SK-N-SH (cell line): Measurements from ENCODE around the gene GAS7. TPM values are rescaled to one million over a fixed set of nuclear protein-coding genes. Genes with fewer than 3 reads are reported as not detected.

Experiments used
- CTCF ChIA-PET: fragments of 300-600, 350-600 bp; formaldehyde crosslinking; extraction: SDS; loops from one replicate; lab custom pipeline; 2021; lab: Yijun Ruan, JAX
- POLR2A ChIA-PET: fragments of 350-600 bp; sonication (Branson Sonifier 250); formaldehyde crosslinking; extraction: SDS; loops from one replicate; lab custom pipeline; 2020; ENCODE audit warnings: antibody characterized with exemption, inconsistent platforms; lab: Yijun Ruan, JAX
- DNase-seq: peaks from one replicate; pipeline ENCODE4 v3.0.0; 2012
- H2AFZ ChIP-seq: fragments of 200-600 bp; sonication (generic); 2 replicates; pipeline ENCODE4 v1.8.1; 2016; ENCODE audit warnings: antibody characterized with exemption, mild to moderate bottlenecking, low read depth
- H3F3A ChIP-seq: fragments of 200-600 bp; sonication (generic); replicated peaks from 2 replicates; pipeline ENCODE3; 2016; ENCODE audit warnings: antibody characterized with exemption, mild to moderate bottlenecking; ENCODE audit not compliant: insufficient read depth
- H3K27ac ChIP-seq, 2 experiments: fragments of 200-500 bp in 1 of 2; fragments of 200-600 bp in 1 of 2; sonication (Bioruptor generic) in 1 of 2; sonication (generic), shearing (Covaris generic) in 1 of 2; 2 replicates each; pipeline versions ENCODE4 v1.5.1 to v1.6.1; 2014 to 2016; ENCODE audit warnings: low read depth in 2 of 2, inconsistent platforms in 1 of 2, low read length in 1 of 2, mild to moderate bottlenecking in 1 of 2, mixed read lengths in 1 of 2
- H3K27me3 ChIP-seq: fragments of 200-600 bp; sonication (generic), shearing (Covaris generic); 2 replicates; pipeline ENCODE4 v1.6.1; 2016; ENCODE audit warnings: mixed run types; ENCODE audit not compliant: insufficient read depth
- H3K36me3 ChIP-seq, 2 experiments: fragments of 200-500 bp in 1 of 2; fragments of 200-600 bp in 1 of 2; sonication (Bioruptor generic) in 1 of 2; sonication (generic) in 1 of 2; replicated peaks in 1 of 2; 2 replicates each; pipeline versions ENCODE3 to v1.5.1; 2014 to 2016; ENCODE audit warnings: low read length in 1 of 2, mild to moderate bottlenecking in 1 of 2; ENCODE audit not compliant: insufficient read depth in 2 of 2, control insufficient read depth in 1 of 2
- H3K4me1 ChIP-seq, 2 experiments: fragments of 200-500 bp in 1 of 2; fragments of 200-600 bp in 1 of 2; sonication (Bioruptor generic) in 1 of 2; sonication (generic), shearing (Covaris generic) in 1 of 2; 2 replicates each; pipeline versions ENCODE4 v1.5.1 to v1.6.1; 2014 to 2016; ENCODE audit warnings: low read depth in 1 of 2, low read length in 1 of 2, mixed run types in 1 of 2; ENCODE audit not compliant: insufficient read depth in 2 of 2, control insufficient read depth in 1 of 2
- H3K4me2 ChIP-seq: fragments of 200-600 bp; sonication (generic), shearing (Covaris generic); 2 replicates; pipeline ENCODE4 v1.6.1; 2017; ENCODE audit warnings: mixed run types
- H3K4me3 ChIP-seq, 2 experiments: fragments of 200-500 bp in 1 of 2; fragments of 200-600 bp in 1 of 2; sonication (Bioruptor generic) in 1 of 2; sonication (generic), shearing (Covaris generic) in 1 of 2; 2 replicates each; pipeline versions ENCODE4 v1.5.1 to v1.8.1; 2014 to 2016; ENCODE audit warnings: low read depth in 2 of 2, inconsistent platforms in 1 of 2, low read length in 1 of 2, mild to moderate bottlenecking in 1 of 2, mixed read lengths in 1 of 2, moderate library complexity in 1 of 2
- H3K79me2 ChIP-seq: fragments of 200-600 bp; sonication (generic); 2 replicates; pipeline ENCODE4 v1.8.1; 2017; ENCODE audit warnings: mild to moderate bottlenecking; ENCODE audit not compliant: insufficient read depth
- H3K9ac ChIP-seq: fragments of 200-600 bp; sonication (generic); 2 replicates; pipeline ENCODE4 v1.6.1; 2017; ENCODE audit warnings: mixed run types
- H3K9me2 ChIP-seq: fragments of 200-600 bp; sonication (generic); 2 replicates; pipeline ENCODE4 v1.6.1; 2017; ENCODE audit warnings: mixed run types
- H3K9me3 ChIP-seq: fragments of 200-600 bp; sonication (generic); 2 replicates; pipeline ENCODE4 v1.6.1; 2017; ENCODE audit warnings: mixed run types, mild to moderate bottlenecking, moderate library complexity
- H4K20me1 ChIP-seq: fragments of 200-600 bp; sonication (generic); 2 replicates; pipeline ENCODE4 v1.6.1; 2017; ENCODE audit warnings: mild to moderate bottlenecking, mixed run types; ENCODE audit not compliant: insufficient read depth
- CHD2 ChIP-seq: fragments of 150-350 bp; IDR thresholded peaks from 2 replicates; pipeline ENCODE4 v1.6.1; 2018; ENCODE audit warnings: low read length; ENCODE audit not compliant: partially characterized antibody
- ELF1 ChIP-seq: IDR thresholded peaks from 2 replicates; pipeline ENCODE4 v1.4.0; 2012
- EP300 ChIP-seq, 2 experiments: IDR thresholded peaks; 2 replicates each; pipeline versions ENCODE4 v1.4.0 to v1.6.1; 2012; ENCODE audit warnings: borderline replicate concordance in 1 of 2, low read depth in 1 of 2, low read length in 1 of 2
- FOSL2 ChIP-seq: IDR thresholded peaks from 2 replicates; pipeline ENCODE4 v1.4.0; 2012; ENCODE audit warnings: low read depth, mild to moderate bottlenecking, moderate library complexity, borderline replicate concordance
- FOXJ3 ChIP-seq: sonication (generic); formaldehyde crosslinking; IDR thresholded peaks from 2 replicates; pipeline ENCODE4 v1.5.1; 2020; ENCODE audit warnings: mild to moderate bottlenecking, missing genetic modification reagents
- GABPA ChIP-seq: IDR thresholded peaks from 2 replicates; pipeline ENCODE4 v1.4.0; 2012; ENCODE audit warnings: low read depth, mild to moderate bottlenecking
- GATA2 ChIP-seq: sonication (generic); formaldehyde crosslinking; IDR thresholded peaks from 2 replicates; pipeline ENCODE4 v1.5.0; 2020; ENCODE audit warnings: mild to moderate bottlenecking, missing genetic modification reagents
- JUND ChIP-seq: IDR thresholded peaks from 2 replicates; pipeline ENCODE4 v1.4.0; 2012
- MXI1 ChIP-seq: IDR thresholded peaks from 2 replicates; pipeline ENCODE4 v1.6.1; 2012; ENCODE audit warnings: mild to moderate bottlenecking, low read depth, low read length, improper control_type of control experiment
- RAD21 ChIP-seq: IDR thresholded peaks from 2 replicates; pipeline ENCODE4 v1.6.1; 2012; ENCODE audit warnings: mild to moderate bottlenecking, low read length
- RCOR1 ChIP-seq: fragments of 150-350 bp; IDR thresholded peaks from 2 replicates; pipeline ENCODE4 v1.6.1; 2017; ENCODE audit warnings: antibody characterized with exemption, low read length
- TCF12 ChIP-seq: IDR thresholded peaks from 2 replicates; pipeline ENCODE4 v1.4.0; 2012
- TEAD4 ChIP-seq: IDR thresholded peaks from 2 replicates; pipeline ENCODE4 v1.4.0; 2012; ENCODE audit warnings: mild to moderate bottlenecking, borderline replicate concordance; ENCODE audit not compliant: insufficient read depth
- YY1 ChIP-seq: IDR thresholded peaks from 2 replicates; pipeline ENCODE4 v1.4.0; 2012; ENCODE audit warnings: low read depth, mild to moderate bottlenecking
- WGBS: methylation state at CpG from one replicate; pipeline ENCODE4 v1.1.6; 2017; ENCODE audit warnings: low lambda C conversion rate; 5-methylcytosine and 5-hydroxymethylcytosine counted together
- polyA plus RNA-seq, 3 experiments: library from polyadenylated mRNA; depleted of rRNA; stranded (reverse); fragments of >200 nt; gene quantifications; 2 replicates each; pipeline ENCODE4 v1.2.3, GENCODE V29; 2012
- TF ChIP-seq, protein P1 (sequence below): IDR thresholded peaks from 2 replicates; pipeline ENCODE4; 2012
- TF ChIP-seq, protein P2 (sequence below): fragments of 200-600 bp; sonication (generic); IDR thresholded peaks from 2 replicates; pipeline ENCODE4 v1.6.1; 2017; ENCODE audit warnings: antibody characterized with exemption, mild to moderate bottlenecking, moderate library complexity
- TF ChIP-seq, protein P3 (sequence below): IDR thresholded peaks from 2 replicates; pipeline ENCODE4 v1.4.0; 2012; ENCODE audit warnings: low read depth
- TF ChIP-seq, protein P4 (sequence below): IDR thresholded peaks from 2 replicates; pipeline ENCODE4 v1.4.0; 2012; ENCODE audit warnings: low read depth, borderline replicate concordance
- TF ChIP-seq, protein P5 (sequence below): fragments of 150-350 bp; IDR thresholded peaks from 2 replicates; pipeline ENCODE4 v1.6.1; 2016; ENCODE audit warnings: mild to moderate bottlenecking, low read depth, low read length
- TF ChIP-seq, protein P6 (sequence below): IDR thresholded peaks from 2 replicates; pipeline ENCODE4 v1.4.0; 2012; ENCODE audit warnings: low read depth, borderline replicate concordance

Gene GAS7
- polyA plus RNA-seq, 1 of the 3 experiments (the other 2 are of a cell fraction): 0.12 TPM

DNA sequence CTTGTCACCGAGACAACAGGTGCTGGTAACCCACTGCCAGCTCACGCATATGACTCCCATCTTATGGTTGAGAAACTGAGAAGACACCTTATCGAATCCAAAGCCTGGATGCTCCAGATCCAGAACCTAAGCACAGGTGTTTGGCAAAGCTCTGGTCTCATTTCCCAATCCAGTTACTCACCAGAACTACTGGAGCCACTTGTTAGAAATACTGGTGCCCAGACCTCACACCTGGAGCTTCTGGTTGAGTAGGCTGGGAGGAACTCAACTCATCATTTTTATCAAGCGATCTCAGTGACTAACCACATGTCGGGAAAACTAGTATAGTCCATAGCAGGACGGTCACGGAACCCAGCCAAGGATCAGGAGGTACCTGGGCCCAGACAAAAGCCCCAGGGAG lies 206.6 kb downstream of the GAS7 start:
- no peaks in the 10 kb centered on the region for H3F3A ChIP-seq
- no peak overlapping the region for H3K4me3 ChIP-seq
- H3K4me2 ChIP-seq: no peak overlapping the region
- ChIA-PET POLR2A (no interaction called here), CTCF (no interaction called here)
- no peaks in the 10 kb centered on the region for H4K20me1 ChIP-seq
- no peaks in the 10 kb centered on the region; a peak in 1 of 4 replicates for H3K4me1 ChIP-seq
- H3K27me3 ChIP-seq: no peaks in the 10 kb centered on the region
- no peaks in the 10 kb centered on the region for H3K79me2 ChIP-seq
- H3K27ac ChIP-seq: no peak overlapping the region
- no peaks in the 10 kb centered on the region for H3K9me2 ChIP-seq
- H3K9me3 ChIP-seq: no peaks in the 10 kb centered on the region
- no peak for TF ChIP-seq CHD2
- TF ChIP-seq, protein P1, sequence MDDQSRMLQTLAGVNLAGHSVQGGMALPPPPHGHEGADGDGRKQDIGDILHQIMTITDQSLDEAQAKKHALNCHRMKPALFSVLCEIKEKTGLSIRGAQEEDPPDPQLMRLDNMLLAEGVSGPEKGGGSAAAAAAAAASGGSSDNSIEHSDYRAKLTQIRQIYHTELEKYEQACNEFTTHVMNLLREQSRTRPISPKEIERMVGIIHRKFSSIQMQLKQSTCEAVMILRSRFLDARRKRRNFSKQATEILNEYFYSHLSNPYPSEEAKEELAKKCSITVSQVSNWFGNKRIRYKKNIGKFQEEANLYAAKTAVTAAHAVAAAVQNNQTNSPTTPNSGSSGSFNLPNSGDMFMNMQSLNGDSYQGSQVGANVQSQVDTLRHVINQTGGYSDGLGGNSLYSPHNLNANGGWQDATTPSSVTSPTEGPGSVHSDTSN: no peak
- TF ChIP-seq RAD21: no peak
- no peak for TF ChIP-seq GATA2 (CRISPR knock-in tag)
- no peak overlapping the region for H3K9ac ChIP-seq
- H3K36me3 ChIP-seq: no peaks in the 10 kb centered on the region
- DNase-seq: no peak
- WGBS: 30% methylated on average over 7 of the region's 7 CpGs
- no peak overlapping the region for H2AFZ ChIP-seq

DNA sequence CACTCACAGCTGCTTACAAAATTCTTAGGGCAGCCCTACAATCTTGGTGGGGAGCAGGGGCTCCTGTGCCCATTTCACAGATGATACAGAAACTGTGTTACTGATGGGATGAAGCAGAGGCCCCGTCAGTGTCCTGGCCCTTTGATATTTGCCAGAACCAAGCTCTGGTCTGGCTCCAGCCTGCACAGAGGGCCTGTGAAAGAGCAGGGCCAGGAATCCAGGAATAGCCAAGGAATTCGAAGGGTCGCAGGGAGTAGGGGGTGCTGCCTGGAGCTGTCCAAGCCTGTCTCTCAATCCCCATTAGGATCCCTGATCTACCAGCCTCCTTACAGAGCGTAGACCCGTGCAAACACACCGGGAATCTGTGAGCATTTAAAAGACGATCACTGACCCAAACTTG lies 207.1 kb downstream of the GAS7 start:
- Histone ChIP-seq H3K4me1 (peaks cover 0 to 3% of the 10 kb centered on the region in 2 experiments; a peak in 1 of 4 replicates), H4K20me1 (no peaks in the 10 kb centered on the region), H3K36me3 (no peaks in the 10 kb centered on the region), H3K79me2 (no peaks in the 10 kb centered on the region), H3K27ac (no peak overlapping the region), H3K9me3 (no peaks in the 10 kb centered on the region), H3K27me3 (no peaks in the 10 kb centered on the region), H3K4me2 (no peak overlapping the region), H3K4me3 (no peak overlapping the region), H3K9ac (no peak overlapping the region), H3F3A (no peaks in the 10 kb centered on the region), H2AFZ (no peak overlapping the region), H3K9me2 (no peaks in the 10 kb centered on the region)
- TF ChIP-seq FOXJ3 (CRISPR knock-in tag) (no peak), TCF12 (no peak), ELF1 (no peak), JUND (no peak), GABPA (no peak), RCOR1 (no peak), EP300 (IDR thresholded peaks at IDR 0.05; ENCODE audit: borderline replicate concordance in 1 of 2, low read depth in 1 of 2, low read length in 1 of 2) (no peak), TEAD4 (no peak), FOSL2 (no peak), YY1 (no peak), MXI1 (no peak)
- TF ChIP-seq, protein P2, sequence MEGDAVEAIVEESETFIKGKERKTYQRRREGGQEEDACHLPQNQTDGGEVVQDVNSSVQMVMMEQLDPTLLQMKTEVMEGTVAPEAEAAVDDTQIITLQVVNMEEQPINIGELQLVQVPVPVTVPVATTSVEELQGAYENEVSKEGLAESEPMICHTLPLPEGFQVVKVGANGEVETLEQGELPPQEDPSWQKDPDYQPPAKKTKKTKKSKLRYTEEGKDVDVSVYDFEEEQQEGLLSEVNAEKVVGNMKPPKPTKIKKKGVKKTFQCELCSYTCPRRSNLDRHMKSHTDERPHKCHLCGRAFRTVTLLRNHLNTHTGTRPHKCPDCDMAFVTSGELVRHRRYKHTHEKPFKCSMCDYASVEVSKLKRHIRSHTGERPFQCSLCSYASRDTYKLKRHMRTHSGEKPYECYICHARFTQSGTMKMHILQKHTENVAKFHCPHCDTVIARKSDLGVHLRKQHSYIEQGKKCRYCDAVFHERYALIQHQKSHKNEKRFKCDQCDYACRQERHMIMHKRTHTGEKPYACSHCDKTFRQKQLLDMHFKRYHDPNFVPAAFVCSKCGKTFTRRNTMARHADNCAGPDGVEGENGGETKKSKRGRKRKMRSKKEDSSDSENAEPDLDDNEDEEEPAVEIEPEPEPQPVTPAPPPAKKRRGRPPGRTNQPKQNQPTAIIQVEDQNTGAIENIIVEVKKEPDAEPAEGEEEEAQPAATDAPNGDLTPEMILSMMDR: no peak
- TF ChIP-seq, protein P3, sequence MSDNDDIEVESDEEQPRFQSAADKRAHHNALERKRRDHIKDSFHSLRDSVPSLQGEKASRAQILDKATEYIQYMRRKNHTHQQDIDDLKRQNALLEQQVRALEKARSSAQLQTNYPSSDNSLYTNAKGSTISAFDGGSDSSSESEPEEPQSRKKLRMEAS: no peak
- TF ChIP-seq, protein P4, sequence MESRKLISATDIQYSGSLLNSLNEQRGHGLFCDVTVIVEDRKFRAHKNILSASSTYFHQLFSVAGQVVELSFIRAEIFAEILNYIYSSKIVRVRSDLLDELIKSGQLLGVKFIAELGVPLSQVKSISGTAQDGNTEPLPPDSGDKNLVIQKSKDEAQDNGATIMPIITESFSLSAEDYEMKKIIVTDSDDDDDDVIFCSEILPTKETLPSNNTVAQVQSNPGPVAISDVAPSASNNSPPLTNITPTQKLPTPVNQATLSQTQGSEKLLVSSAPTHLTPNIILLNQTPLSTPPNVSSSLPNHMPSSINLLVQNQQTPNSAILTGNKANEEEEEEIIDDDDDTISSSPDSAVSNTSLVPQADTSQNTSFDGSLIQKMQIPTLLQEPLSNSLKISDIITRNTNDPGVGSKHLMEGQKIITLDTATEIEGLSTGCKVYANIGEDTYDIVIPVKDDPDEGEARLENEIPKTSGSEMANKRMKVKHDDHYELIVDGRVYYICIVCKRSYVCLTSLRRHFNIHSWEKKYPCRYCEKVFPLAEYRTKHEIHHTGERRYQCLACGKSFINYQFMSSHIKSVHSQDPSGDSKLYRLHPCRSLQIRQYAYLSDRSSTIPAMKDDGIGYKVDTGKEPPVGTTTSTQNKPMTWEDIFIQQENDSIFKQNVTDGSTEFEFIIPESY: no peak
- TF ChIP-seq, protein P5, sequence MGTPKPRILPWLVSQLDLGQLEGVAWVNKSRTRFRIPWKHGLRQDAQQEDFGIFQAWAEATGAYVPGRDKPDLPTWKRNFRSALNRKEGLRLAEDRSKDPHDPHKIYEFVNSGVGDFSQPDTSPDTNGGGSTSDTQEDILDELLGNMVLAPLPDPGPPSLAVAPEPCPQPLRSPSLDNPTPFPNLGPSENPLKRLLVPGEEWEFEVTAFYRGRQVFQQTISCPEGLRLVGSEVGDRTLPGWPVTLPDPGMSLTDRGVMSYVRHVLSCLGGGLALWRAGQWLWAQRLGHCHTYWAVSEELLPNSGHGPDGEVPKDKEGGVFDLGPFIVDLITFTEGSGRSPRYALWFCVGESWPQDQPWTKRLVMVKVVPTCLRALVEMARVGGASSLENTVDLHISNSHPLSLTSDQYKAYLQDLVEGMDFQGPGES: no peak
- TF ChIP-seq, protein P6, sequence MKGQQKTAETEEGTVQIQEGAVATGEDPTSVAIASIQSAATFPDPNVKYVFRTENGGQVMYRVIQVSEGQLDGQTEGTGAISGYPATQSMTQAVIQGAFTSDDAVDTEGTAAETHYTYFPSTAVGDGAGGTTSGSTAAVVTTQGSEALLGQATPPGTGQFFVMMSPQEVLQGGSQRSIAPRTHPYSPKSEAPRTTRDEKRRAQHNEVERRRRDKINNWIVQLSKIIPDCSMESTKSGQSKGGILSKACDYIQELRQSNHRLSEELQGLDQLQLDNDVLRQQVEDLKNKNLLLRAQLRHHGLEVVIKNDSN: no peak
- CTCF ChIA-PET: no interaction called here
- DNase-seq: no peak
- POLR2A ChIA-PET: no interaction called here
- WGBS: 31% methylated on average over 7 of the region's 7 CpGs
